HG03460 (cell line): ENCODE measurements around the gene SLC36A2.
"Not testable (repeated sequence)": the region's sequence is repeated elsewhere in the genome, so short reads cannot be mapped to it uniquely, and the experiment has no call there.

Source experiments
- ATAC-seq: cut with Tn5 transposase; IDR thresholded peaks from one replicate; pipeline ENCODE4 v1.9.1; 2021; ENCODE audit not compliant: unreplicated experiment

SLC36A2 gene

GRCh38 chr5:151347369-151347768 lies at the start of gene SLC36A2:
TSS of gene SLC36A2 (minus strand) at chr5:151347559. CDS start at chr5:151347460, 99 bp downstream.
- no peak for ATAC-seq

GRCh38 chr5:151388960-151389359 lies 41.6 kb upstream of the SLC36A2 start:
- ATAC-seq = no peak

- ATAC-seq = no peak
Measured at GRCh38 chr5:151384106-151384505, 36.7 kb upstream of the SLC36A2 start.

GRCh38 chr5:151383011-151383410 lies 35.7 kb upstream of the SLC36A2 start:
- ATAC-seq = no peak

GRCh38 chr5:151382576-151382975 lies 35.2 kb upstream of the SLC36A2 start:
- no peak for ATAC-seq

GRCh38 chr5:151381899-151382298 lies 34.5 kb upstream of the SLC36A2 start:
- ATAC-seq = no peak

GRCh38 chr5:151378616-151379015 lies 31.3 kb upstream of the SLC36A2 start:
- no peak for ATAC-seq

- ATAC-seq = no peak
Measured at GRCh38 chr5:151374539-151374938, 27.2 kb upstream of the SLC36A2 start.

- ATAC-seq = not testable (repeated sequence)
Measured at GRCh38 chr5:151367038-151367437, 19.7 kb upstream of the SLC36A2 start.

GRCh38 chr5:151363673-151364072 lies 16.3 kb upstream of the SLC36A2 start:
- ATAC-seq = no peak

GRCh38 chr5:151362970-151363369 lies 15.6 kb upstream of the SLC36A2 start:
- no peak for ATAC-seq

- no peak for ATAC-seq
Measured at GRCh38 chr5:151359391-151359790, 12.0 kb upstream of the SLC36A2 start.

- ATAC-seq = no peak
Measured at GRCh38 chr5:151357792-151358191, 10.4 kb upstream of the SLC36A2 start.

GRCh38 chr5:151357097-151357496 lies 9.7 kb upstream of the SLC36A2 start:
- no peak for ATAC-seq

- no peak for ATAC-seq
Measured at GRCh38 chr5:151351671-151352070, 4.3 kb upstream of the SLC36A2 start.

- ATAC-seq = no peak
Measured at GRCh38 chr5:151348789-151349188, 1.4 kb upstream of the SLC36A2 start.

GRCh38 chr5:151345808-151346478 lies 1.4 kb downstream of the SLC36A2 start:
- ATAC-seq = no peak

GRCh38 chr5:151345187-151345807 lies 2.1 kb downstream of the SLC36A2 start:
- no peak for ATAC-seq

GRCh38 chr5:151344088-151344487 lies 3.3 kb downstream of the SLC36A2 start:
- no peak for ATAC-seq

GRCh38 chr5:151340004-151340403 lies 7.4 kb downstream of the SLC36A2 start:
- ATAC-seq = no peak

- ATAC-seq = no peak
Measured at GRCh38 chr5:151338734-151339133, 8.6 kb downstream of the SLC36A2 start.

GRCh38 chr5:151332857-151333256 lies 14.5 kb downstream of the SLC36A2 start:
- ATAC-seq = no peak

GRCh38 chr5:151328734-151329133 lies 18.6 kb downstream of the SLC36A2 start:
- ATAC-seq = no peak
